CD14-positive monocyte (primary cell): ENCODE results near the gene CDH4. TPM values are rescaled to one million over a fixed set of nuclear protein-coding genes. Genes with fewer than 3 reads are reported as not detected.

Experiments used
- DNase-seq, 3 donors: peaks; one replicate each; pipeline ENCODE4 v3.0.0-alpha.2; 2011 to 2022
- H2AFZ ChIP-seq: 2 replicates; pipeline ENCODE4 v1.6.0; 2012; ENCODE audit warnings: mild to moderate bottlenecking, low read depth, low read length, inconsistent platforms; ENCODE audit not compliant: insufficient read depth, poor library complexity, severe bottlenecking
- H3K27ac ChIP-seq, 2 donors: 1 replicate in 1 of 2; 2 replicates in 1 of 2; pipeline ENCODE4 v1.5.1; 2012 to 2013; ENCODE audit warnings: low read length in 2 of 2, control low read depth in 1 of 2, inconsistent platforms in 1 of 2, low read depth in 1 of 2, mild to moderate bottlenecking in 1 of 2
- H3K27me3 ChIP-seq, 2 donors: one replicate each; pipeline versions ENCODE4 v1.6.0 to v1.6.1; 2011 to 2013; ENCODE audit warnings: low read length in 2 of 2; ENCODE audit not compliant: control insufficient read depth in 2 of 2, insufficient read depth in 2 of 2
- H3K36me3 ChIP-seq, 2 donors: replicated peaks in 1 of 2; 1 replicate in 1 of 2; 2 replicates in 1 of 2; pipeline versions ENCODE4 v1.5.1 to v1.6.1; 2012 to 2013; ENCODE audit warnings: low read length in 2 of 2, control low read depth in 1 of 2, inconsistent platforms in 1 of 2, mild to moderate bottlenecking in 1 of 2; ENCODE audit not compliant: insufficient read depth in 2 of 2, control insufficient read depth in 1 of 2
- H3K4me1 ChIP-seq, 2 donors: 1 replicate in 1 of 2; 2 replicates in 1 of 2; pipeline versions ENCODE4 v1.5.1 to v1.6.1; 2012 to 2013; ENCODE audit warnings: low read length in 2 of 2, control low read depth in 1 of 2, inconsistent platforms in 1 of 2, mild to moderate bottlenecking in 1 of 2, moderate library complexity in 1 of 2; ENCODE audit not compliant: insufficient read depth in 2 of 2, control insufficient read depth in 1 of 2
- H3K4me2 ChIP-seq: replicated peaks from 2 replicates; pipeline ENCODE3; 2012; ENCODE audit warnings: low read length, moderate library complexity, mild to moderate bottlenecking; ENCODE audit not compliant: poor library complexity, severe bottlenecking; ENCODE audit errors: extremely low read depth
- H3K4me3 ChIP-seq, 3 experiments: fragments of 200-600 bp in 1 of 3; sonication (generic) in 1 of 3; replicated peaks in 1 of 3; 1 replicate in 2 of 3; 2 replicates in 1 of 3; pipeline ENCODE4 v1.5.1; 2011 to 2013; ENCODE audit warnings: low read length in 3 of 3, mild to moderate bottlenecking in 3 of 3, control low read depth in 2 of 3, low read depth in 2 of 3, inconsistent platforms in 1 of 3, moderate library complexity in 1 of 3
- H3K79me2 ChIP-seq: 2 replicates; pipeline ENCODE4 v1.6.0; 2012; ENCODE audit warnings: mild to moderate bottlenecking, control low read depth, inconsistent platforms, low read length, moderate library complexity; ENCODE audit not compliant: insufficient read depth
- H3K9ac ChIP-seq: 2 replicates; pipeline ENCODE4 v1.6.0; 2017; ENCODE audit warnings: low read length, mild to moderate bottlenecking; ENCODE audit not compliant: insufficient read depth, poor library complexity, severe bottlenecking
- H3K9me3 ChIP-seq, 2 donors: replicated peaks in 1 of 2; 1 replicate in 1 of 2; 2 replicates in 1 of 2; pipeline versions ENCODE4 v1.5.1 to v1.6.1; 2012 to 2013; ENCODE audit warnings: low read length in 2 of 2, control low read depth in 1 of 2; ENCODE audit not compliant: control insufficient read depth in 1 of 2, insufficient read depth in 1 of 2
- H4K20me1 ChIP-seq: 2 replicates; pipeline ENCODE4 v1.6.0; 2012; ENCODE audit warnings: mild to moderate bottlenecking, low read length, control low read depth, moderate library complexity; ENCODE audit not compliant: insufficient read depth
- H3K27ac Mint-ChIP-seq, 7 donors: one replicate each; pipeline ENCODE4 v1.8.0; 2020; ENCODE audit warnings: mild to moderate bottlenecking in 7 of 7, mixed read lengths in 7 of 7, moderate library complexity in 6 of 7, inconsistent platforms in 2 of 7
- H3K27me3 Mint-ChIP-seq, 3 donors: one replicate each; pipeline ENCODE4 v1.8.0; 2021 to 2022; ENCODE audit warnings: low read depth in 3 of 3, mild to moderate bottlenecking in 3 of 3, mixed read lengths in 3 of 3, moderate library complexity in 3 of 3, inconsistent platforms in 1 of 3
- H3K36me3 Mint-ChIP-seq, 2 donors: one replicate each; pipeline ENCODE4 v1.8.0; 2020; ENCODE audit warnings: mixed read lengths in 2 of 2, inconsistent platforms in 1 of 2, mild to moderate bottlenecking in 1 of 2
- H3K4me1 Mint-ChIP-seq: one replicate; pipeline ENCODE4 v1.8.0; 2020; ENCODE audit warnings: mild to moderate bottlenecking, mixed read lengths
- H3K4me3 Mint-ChIP-seq, 2 donors: one replicate each; pipeline ENCODE4 v1.8.0; 2020; ENCODE audit warnings: mild to moderate bottlenecking in 2 of 2, mixed read lengths in 2 of 2, moderate library complexity in 1 of 2
- H3K9me3 Mint-ChIP-seq, 7 donors: one replicate each; pipeline ENCODE4 v1.8.0; 2020 to 2022; ENCODE audit warnings: mixed read lengths in 7 of 7, mild to moderate bottlenecking in 6 of 7, moderate library complexity in 6 of 7, inconsistent platforms in 2 of 7
- WGBS: methylation state at CpG from one replicate; pipeline ENCODE4 v1.1.5; 2013; ENCODE audit warnings: missing lambda C conversion rate; ENCODE audit not compliant: insufficient coverage; 5-methylcytosine and 5-hydroxymethylcytosine counted together
- intact Hi-C, 2 donors: fragments of 100-400 bp; cut with micrococcal nuclease; formaldehyde crosslinking; loops; one replicate each; pipeline versions ENCODE4 v1.15.0 to v1.15.1; 2023
- polyA plus RNA-seq, 3 donors: library from polyadenylated mRNA; depleted of rRNA in 1 of 3; unstranded in 2 of 3; stranded (reverse) in 1 of 3; fragments of 300-500 nt in 2 of 3; fragments of >200 nt in 1 of 3; fragmentation: Illumina TruSeq in 2 of 3; gene quantifications; 1 replicate in 2 of 3; 2 replicates in 1 of 3; pipeline ENCODE4 v1.2.3, GENCODE V29; 2012 to 2021
- TF ChIP-seq, protein P1 (sequence below): fragments of 200-600 bp; IDR thresholded peaks from one replicate; pipeline ENCODE4 v1.8.0; 2022; ENCODE audit warnings: antibody characterized with exemption, mild to moderate bottlenecking

CDH4 gene
- polyA plus RNA-seq, 3 donors = not detected

DNA sequence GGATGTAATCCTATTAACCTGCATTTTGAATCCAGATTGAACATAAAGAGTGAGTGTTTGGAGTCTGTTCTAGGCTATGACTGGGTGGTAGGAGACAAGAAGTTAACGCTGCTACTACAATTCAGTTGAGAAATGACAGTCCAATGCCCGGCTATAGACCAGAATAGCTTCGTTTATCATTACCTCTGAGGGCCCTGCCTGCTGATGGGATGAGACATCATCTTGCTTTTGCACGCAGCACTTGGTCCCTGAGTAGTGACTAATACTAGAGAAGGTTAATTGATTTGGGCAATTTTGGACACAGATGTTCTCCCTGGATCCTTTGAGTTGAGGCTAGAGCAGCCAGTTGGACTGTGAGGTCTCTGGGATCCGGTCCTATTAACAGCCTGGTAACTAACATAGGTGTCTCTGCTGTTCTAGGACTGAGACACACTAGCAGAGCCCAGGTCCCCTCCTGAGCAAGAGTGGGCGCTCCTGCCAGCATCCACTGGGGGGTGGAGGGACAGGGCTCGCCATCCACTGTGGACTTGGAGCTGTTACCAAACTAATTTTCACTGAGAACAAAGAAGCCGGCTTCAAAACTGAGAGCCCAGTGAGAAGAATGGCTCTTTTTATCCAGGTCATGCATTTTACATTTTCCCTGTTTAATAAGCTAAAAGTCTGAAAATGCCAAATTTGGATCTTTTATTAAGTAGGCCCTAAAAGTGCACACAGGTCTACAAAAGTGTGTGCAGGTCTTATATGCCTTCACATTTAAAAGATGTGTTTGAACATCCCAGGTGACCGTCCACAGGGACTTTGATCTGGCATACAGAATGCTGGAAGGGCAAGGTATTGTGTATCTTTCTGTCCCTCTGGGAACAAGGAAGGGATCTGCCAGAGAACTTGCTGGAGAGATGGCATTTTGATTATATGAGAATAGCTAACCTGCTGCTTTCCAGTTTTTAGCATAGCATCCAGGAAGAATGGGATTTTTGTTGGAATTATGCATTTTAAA lies 212.5 kb downstream of the CDH4 start:
- no peak overlapping the region for H3K4me3 Mint-ChIP-seq
- Histone ChIP-seq H3K4me3 (no peak overlapping the region), H4K20me1 (no peaks in the 10 kb centered on the region), H3K9ac (no peak overlapping the region), H3K36me3 (no peaks in the 10 kb centered on the region), H3K4me1 (no peaks in the 10 kb centered on the region), H2AFZ (no peak overlapping the region), H3K79me2 (no peaks in the 10 kb centered on the region), H3K4me2 (no peak overlapping the region), H3K27ac (no peak overlapping the region), H3K9me3 (peaks cover 27 to 62% of the 10 kb centered on the region in 2 donors), H3K27me3 (no peaks in the 10 kb centered on the region)
- no peaks in the 10 kb centered on the region for H3K36me3 Mint-ChIP-seq
- no peak for DNase-seq
- intact Hi-C loops = no loop called here
- no peaks in the 10 kb centered on the region for H3K4me1 Mint-ChIP-seq
- H3K27ac Mint-ChIP-seq = no peak overlapping the region
- TF ChIP-seq, protein P1, sequence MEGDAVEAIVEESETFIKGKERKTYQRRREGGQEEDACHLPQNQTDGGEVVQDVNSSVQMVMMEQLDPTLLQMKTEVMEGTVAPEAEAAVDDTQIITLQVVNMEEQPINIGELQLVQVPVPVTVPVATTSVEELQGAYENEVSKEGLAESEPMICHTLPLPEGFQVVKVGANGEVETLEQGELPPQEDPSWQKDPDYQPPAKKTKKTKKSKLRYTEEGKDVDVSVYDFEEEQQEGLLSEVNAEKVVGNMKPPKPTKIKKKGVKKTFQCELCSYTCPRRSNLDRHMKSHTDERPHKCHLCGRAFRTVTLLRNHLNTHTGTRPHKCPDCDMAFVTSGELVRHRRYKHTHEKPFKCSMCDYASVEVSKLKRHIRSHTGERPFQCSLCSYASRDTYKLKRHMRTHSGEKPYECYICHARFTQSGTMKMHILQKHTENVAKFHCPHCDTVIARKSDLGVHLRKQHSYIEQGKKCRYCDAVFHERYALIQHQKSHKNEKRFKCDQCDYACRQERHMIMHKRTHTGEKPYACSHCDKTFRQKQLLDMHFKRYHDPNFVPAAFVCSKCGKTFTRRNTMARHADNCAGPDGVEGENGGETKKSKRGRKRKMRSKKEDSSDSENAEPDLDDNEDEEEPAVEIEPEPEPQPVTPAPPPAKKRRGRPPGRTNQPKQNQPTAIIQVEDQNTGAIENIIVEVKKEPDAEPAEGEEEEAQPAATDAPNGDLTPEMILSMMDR = no peak
- peaks cover 10 to 38% (median 31%) of the 10 kb centered on the region in 7 donors for H3K9me3 Mint-ChIP-seq
- no peaks in the 10 kb centered on the region for H3K27me3 Mint-ChIP-seq
- 89% methylated on average over 6 of the region's 9 CpGs for WGBS

DNA sequence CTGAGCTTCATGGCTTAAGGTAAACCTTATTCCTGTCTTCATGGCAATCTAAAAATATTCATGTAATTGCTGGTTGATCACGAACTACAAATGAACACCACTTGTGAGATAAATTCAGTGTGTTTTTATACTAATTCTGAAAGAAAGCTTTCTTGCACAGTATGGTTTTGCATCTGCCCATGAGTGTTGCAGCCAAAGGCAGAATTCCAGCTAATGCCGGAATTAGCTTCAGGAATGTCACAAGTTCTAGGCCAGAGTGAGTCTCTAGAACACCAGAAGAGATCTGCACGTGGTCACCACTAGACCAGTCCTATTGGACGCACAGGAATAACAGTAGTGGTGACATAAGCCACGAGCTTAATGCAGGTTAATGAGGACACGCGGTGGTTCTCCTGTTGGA lies 223.7 kb downstream of the CDH4 start:
- Histone ChIP-seq H3K9ac (no peak overlapping the region), H2AFZ (no peak overlapping the region), H4K20me1 (no peaks in the 10 kb centered on the region), H3K27ac (no peak overlapping the region), H3K79me2 (no peaks in the 10 kb centered on the region), H3K27me3 (no peaks in the 10 kb centered on the region), H3K9me3 (peaks cover 5 to 48% of the 10 kb centered on the region in 2 donors), H3K4me1 (no peaks in the 10 kb centered on the region), H3K36me3 (no peaks in the 10 kb centered on the region), H3K4me2 (no peak overlapping the region), H3K4me3 (no peak overlapping the region)
- H3K27ac Mint-ChIP-seq = no peak overlapping the region
- peaks cover 0 to 6% (median 5%) of the 10 kb centered on the region in 3 donors for H3K27me3 Mint-ChIP-seq
- no peak overlapping the region for H3K4me3 Mint-ChIP-seq
- no peaks in the 10 kb centered on the region for H3K36me3 Mint-ChIP-seq
- TF ChIP-seq, protein P1 = no peak
- intact Hi-C loops = no loop called here
- H3K9me3 Mint-ChIP-seq = peaks cover 6 to 31% (median 16%) of the 10 kb centered on the region in 7 donors
- DNase-seq = no peak
- WGBS = 87% methylated on average over 3 of the region's 7 CpGs
- H3K4me1 Mint-ChIP-seq = no peaks in the 10 kb centered on the region
